Limb (tissue), 2 donors: ENCODE data around the gene GPR37L1.

ENCODE experiments used
- DNase-seq, 2 donors: peaks; one replicate each; pipeline ENCODE4 v3.0.0-alpha.2; 2016; ENCODE audit errors: extremely low spot score in 2 of 2

GPR37L1 gene

DNA sequence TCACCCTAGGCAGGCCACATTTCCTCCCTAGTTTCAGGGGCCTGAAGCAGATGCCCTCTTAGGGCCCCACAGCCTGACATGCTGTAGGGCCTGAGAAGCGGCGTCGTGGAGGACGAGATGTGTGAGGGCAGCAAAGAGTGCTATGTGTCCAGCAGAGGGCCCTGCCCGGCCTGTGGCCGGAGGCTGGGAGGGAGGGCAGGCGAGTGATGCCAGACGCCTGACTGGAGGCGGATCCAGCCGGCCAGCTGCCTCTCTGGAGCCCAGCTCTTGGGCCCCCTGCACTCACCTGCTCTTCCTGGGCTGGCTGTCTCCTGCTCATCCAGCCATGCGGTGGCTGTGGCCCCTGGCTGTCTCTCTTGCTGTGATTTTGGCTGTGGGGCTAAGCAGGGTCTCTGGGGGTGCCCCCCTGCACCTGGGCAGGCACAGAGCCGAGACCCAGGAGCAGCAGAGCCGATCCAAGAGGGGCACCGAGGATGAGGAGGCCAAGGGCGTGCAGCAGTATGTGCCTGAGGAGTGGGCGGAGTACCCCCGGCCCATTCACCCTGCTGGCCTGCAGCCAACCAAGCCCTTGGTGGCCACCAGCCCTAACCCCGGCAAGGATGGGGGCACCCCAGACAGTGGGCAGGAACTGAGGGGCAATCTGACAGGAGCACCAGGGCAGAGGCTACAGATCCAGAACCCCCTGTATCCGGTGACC is at the start of gene GPR37L1:
GPR37L1 (plus strand) TSS at position 279 of the 697 bp plus-strand sequence; CDS start at position 326, 47 bp downstream.
- no peak for DNase-seq

DNA sequence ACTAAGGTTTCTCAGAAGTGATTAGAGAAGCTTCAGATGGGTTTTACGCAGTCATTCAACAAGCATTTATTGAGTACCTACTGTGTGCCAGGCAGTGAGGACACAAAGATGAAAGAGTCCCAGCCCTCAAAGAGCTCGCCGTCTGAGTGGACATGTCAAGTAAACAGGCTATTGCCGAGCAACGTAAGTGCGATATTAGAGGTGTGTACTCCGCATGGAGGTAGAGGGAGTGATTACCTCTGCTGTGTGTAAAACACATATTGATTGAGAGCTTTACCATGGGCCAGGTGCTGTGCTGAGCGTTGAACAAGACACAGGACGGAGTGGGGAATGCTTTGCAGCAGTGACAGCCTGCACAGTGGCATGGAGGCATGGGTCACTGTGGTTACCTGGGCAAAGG is 49.5 kb upstream of the GPR37L1 start:
- DNase-seq, result no peak

DNA sequence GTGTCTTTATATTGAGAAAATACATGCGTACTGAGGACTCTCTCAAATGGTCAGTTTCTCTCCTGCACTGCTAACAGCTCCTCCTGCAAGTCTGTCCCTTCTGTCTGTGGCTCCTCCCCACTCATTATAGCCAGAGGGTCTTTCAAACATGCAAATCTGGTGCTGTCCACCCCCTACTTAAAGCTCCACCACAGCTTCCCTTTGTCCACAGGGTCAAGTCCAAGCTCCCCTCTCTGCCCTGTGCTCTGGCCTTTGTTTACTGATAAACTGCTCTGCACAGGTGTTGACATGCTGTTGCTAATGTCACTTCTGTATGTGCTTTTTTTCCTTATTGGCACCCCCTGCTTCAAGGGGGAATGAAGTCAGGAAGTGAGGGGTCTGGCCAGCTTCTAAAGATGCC is 47.7 kb upstream of the GPR37L1 start:
- DNase-seq, result no peak

DNA sequence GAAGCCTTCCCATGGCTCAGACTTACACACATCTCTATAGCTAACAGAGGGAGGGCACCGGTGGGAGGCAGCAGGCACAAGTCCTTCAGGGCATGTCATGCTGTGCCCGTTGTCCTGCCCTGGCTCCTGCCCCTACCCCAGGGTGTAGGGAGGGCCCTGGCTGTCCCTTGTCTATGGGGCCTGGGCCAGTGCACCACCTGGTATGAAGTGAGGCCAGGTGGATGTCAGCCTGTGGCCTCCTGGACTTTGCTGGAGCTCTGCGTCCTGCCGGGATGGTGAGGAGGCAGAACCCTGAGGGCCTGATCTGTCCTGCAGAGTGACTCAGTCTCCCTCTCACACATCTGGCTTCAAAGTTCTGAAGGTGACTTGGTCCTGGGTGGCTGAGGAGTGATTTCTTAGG is 47.3 kb upstream of the GPR37L1 start:
- DNase-seq, result no peak

DNA sequence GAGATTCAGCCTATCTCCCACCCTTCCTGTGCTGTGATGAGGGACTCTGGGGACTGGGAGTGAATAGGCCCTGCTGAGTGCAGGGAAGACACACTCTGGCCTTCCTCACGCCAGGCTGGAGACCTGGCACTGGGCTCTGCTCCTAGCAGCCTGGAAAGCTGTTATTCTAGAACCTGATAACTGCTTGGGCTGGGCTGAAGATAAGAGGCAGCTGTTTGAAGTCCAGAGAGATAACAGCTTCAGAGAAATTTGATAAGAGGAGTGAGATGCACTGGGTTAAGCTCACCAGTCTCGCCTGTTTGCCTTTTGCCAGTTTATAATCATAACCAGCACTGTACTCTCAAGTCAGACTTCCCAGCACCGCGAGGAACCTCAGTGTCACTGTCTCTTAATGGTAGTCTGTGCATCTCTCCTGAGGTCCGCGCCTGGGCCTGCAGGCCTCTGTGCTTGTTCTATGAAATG is 46.6 kb upstream of the GPR37L1 start:
- no peak for DNase-seq

DNA sequence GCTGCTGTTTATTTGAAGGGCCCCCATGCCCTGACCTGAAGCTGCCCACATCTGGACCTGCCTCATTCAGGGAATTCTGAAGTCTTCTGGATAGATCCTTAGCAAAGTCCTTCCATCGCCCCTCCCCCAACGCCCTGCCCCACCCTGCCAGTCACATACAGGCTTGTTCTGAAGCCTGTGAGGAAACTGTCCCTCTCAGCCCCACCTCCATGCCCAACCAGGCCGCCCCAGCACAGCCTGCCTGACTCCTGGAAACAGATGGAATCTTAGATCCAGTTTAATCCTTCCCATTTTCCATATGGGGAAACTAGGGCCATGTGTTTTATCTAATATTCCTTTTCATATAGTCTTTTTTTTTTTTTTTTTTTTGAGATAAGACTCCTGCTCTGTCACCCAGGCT is 44.5 kb upstream of the GPR37L1 start:
- DNase-seq, result no peak

GRCh38 chr1:202081992-202082391 is 40.7 kb upstream of the GPR37L1 start:
- peak in 1 of 2 donors; percentile 36 for DNase-seq

DNA sequence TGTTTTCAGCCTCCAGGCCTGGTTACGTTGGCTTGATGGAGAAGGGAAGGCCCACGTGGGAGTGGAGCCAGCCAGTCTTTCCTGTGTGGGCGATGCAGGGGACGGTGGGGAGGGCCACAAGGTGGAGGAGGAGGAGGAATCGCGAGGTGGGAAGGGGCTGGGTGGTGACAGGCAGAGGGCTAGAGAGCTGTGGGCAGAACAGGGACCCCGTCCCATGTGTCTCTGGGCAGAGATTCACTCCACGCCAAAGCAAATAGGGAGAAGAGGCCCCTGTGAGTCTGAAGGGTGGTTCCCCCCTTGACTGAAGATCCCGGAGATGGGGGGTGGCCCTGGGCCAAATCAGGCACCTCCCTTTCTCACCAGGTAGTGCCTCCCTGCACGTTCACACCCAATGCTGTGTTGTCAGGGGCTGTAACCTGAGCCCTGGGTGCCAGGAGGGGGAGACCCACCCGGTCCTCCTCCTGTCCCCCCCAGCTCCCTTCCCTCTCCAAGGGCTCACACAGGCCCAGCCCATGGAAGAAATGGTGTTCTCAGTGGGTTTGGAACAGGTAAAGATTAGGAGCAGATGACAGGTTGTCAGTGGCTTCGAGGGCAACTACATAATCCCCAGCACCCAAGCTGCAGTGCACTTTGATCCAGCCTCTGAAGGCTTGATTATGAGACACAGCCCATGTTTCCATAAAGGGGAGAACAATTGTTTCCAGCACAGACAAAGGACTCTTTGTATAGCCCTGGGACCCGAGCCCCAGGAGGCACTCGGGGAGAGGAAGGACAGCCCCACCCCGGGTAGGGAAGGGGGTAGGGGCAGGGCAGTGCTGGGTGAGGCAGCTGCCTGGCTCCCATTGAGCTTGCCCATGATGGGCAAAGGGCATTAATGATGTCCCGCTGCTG is 37.7 kb upstream of the GPR37L1 start:
- DNase-seq, result peak in 1 of 2 donors; percentile 42

DNA sequence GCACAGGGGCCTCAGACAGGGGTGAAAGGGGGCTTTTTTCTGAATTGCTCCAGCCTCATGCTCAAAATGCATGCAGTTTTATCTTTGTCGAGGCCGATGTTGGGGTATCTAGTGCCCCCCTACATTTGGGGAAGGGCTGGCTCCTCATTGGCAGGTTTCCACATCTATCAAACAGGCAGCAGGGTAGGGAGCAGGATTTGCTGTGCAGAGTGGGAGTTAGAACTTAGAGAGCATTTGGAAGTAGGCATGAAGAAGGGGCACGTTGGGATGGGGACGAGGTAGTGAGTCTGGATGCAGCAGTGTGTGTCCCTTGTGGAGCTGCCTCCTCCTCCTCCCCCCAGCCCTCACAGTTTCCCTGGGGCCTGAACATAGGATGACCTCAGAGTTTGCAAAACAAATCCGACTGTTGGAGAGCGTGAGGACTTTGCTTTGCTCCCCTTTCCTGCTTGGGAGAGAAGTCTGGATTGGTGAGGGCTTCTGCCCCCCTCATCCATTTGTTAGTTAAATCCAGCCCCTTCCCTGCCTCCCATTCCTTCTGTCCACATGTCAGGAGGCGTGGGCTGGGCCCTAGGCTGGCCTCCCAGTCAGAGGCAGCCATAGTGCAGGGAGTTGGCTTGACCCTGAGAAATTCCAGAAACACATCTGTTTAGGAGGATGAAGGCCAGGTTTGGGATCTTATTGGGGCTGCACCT is 36.9 kb upstream of the GPR37L1 start:
- peak in 1 of 2 donors; percentile 38 for DNase-seq

- no peak for DNase-seq
These were observed 36.0 kb upstream of the GPR37L1 start for GRCh38 chr1:202086579-202087350.

DNA sequence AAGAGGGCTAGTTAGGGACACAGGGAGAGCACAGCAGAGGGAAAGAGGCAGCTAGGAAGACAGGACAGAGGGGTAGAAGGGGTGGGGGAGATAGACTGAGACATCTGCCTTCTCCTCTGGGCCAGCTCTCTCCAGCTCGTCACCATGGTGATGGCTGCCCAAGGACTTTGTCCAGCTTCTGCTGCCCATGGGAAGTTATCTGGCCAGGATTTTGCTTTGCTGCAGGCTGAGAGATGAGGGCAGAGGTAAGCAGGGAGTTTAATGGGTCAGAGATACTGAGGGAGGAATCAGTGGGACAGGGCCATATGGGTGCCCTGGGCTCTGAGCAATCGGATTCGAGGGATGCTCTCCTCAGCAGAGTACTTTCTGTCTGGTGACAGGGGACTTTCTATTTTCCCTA is 34.5 kb upstream of the GPR37L1 start:
- DNase-seq, result no peak

- DNase-seq, result no peak
These were observed 31.7 kb upstream of the GPR37L1 start for GRCh38 chr1:202090994-202091393.

DNA sequence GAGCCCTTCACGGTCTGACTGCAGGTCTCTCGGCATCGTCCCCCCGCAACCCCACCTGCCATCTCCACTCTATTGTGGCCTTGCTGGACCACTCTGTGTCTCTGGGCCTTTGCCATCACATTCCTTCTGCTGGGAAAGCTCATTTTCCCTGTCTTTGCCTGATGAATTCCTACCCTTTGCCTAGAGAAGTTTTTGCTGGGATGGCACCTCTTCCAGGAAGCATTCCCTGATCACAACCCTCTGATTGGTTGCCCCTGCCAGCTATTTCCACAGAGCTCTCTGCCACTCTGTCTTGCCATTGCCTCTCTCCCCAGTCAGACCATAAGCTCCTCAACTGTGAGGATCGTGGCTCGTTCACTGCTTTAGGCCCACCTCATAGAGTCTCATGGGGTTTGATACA is 28.9 kb upstream of the GPR37L1 start:
- DNase-seq, result no peak

DNA sequence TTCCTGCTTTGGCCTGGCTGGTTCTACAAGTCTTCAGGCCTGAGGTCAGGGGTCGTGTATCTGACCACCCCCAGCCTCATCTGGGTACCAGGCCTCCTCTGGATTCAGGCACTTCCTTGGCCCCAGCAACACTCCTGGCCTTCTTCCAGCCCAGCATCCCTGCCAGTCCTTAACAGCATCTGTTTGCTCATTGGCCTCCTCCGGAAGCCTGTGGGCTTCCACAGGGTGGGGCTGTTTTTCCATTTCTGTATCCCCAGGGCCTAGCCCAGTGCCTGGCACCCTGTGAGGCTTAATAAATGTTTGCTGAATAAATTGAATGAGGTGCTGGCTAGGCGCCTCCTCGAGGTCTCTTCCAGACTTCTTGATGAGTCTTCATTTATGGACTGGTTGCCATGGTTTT is 21.5 kb upstream of the GPR37L1 start:
- no peak for DNase-seq

- DNase-seq, result no peak
These were observed 18.6 kb upstream of the GPR37L1 start for GRCh38 chr1:202104073-202104472.

DNA sequence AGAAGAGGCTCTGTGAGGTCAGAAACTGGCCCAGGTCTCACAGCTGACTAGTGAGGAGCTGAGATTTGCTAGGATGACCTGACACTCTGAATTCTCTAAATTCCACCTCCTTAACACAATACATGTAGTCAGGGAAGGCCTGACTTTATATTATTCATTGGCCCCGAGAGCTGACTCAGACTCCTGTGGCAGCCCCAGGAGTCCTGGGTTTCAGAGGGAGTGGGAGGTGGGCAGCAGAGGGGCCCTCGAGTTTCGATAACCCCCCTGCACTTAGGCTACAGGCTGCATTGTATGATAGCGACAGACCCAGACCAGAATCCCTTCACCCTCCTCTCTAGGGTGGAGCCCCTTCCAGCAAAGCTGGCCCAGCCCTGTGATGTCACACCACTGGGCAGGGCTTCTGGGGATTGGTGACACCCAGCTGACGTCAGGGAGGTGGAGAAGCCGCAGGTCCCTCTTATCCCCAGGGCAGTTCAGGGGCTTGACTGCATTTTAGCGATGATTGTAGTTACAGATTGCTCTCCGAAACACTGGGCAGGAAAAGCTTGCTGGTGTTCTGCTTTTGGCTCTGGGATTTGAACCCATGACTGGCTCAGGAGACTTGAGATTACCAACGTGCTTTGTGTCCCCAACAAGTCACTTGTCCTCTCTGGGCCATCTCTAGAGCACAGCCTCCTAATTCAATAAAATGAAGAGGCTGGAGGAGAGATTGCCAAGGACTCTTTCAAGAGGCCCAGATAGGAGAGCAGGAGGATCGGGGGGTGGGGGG is 17.0 kb upstream of the GPR37L1 start:
- DNase-seq, result no peak

GRCh38 chr1:202106340-202107254 is 16.1 kb upstream of the GPR37L1 start:
- no peak for DNase-seq

GRCh38 chr1:202107321-202107761 is 15.4 kb upstream of the GPR37L1 start:
- no peak for DNase-seq
